HG02588 (cell line): Measurements from ENCODE around the gene FNDC4.

Source experiments
- ATAC-seq: cut with Tn5 transposase; IDR thresholded peaks from one replicate; pipeline ENCODE4 v1.9.1; 2021; ENCODE audit warnings: mild to moderate bottlenecking, moderate library complexity; ENCODE audit not compliant: unreplicated experiment

The FNDC4 gene

GRCh38 chr2:27494284-27494943 is 586 bp downstream of the FNDC4 start:
- no peak for ATAC-seq

- ATAC-seq: no peak
Measured at GRCh38 chr2:27493948-27494283, 1.1 kb downstream of the FNDC4 start.

GRCh38 chr2:27492557-27492956 is 2.4 kb downstream of the FNDC4 start:
- no peak for ATAC-seq

GRCh38 chr2:27489498-27490397 is 5.3 kb downstream of the FNDC4 start, which contains the start of gene IFT172:
Gene IFT172, minus strand, starts transcription at chr2:27489743. Its CDS starts 90 bp downstream, at chr2:27489653.
- ATAC-seq: peak; percentile 90

- ATAC-seq: no peak
Measured at GRCh38 chr2:27489118-27489497, 5.9 kb downstream of the FNDC4 start.

- no peak for ATAC-seq
Measured at GRCh38 chr2:27485496-27485895, 9.5 kb downstream of the FNDC4 start.

- ATAC-seq: no peak
Measured at GRCh38 chr2:27471961-27472360, 23.0 kb downstream of the FNDC4 start.

GRCh38 chr2:27464443-27464842 is 30.6 kb downstream of the FNDC4 start:
- ATAC-seq: no peak

GRCh38 chr2:27461118-27461517 is 33.9 kb downstream of the FNDC4 start:
- ATAC-seq: no peak

GRCh38 chr2:27453968-27454367 is 41.0 kb downstream of the FNDC4 start:
- no peak for ATAC-seq

GRCh38 chr2:27451095-27451494 is 43.9 kb downstream of the FNDC4 start:
- ATAC-seq: no peak

- ATAC-seq: no peak
Measured at GRCh38 chr2:27448381-27448780, 46.6 kb downstream of the FNDC4 start.

GRCh38 chr2:27446057-27446456 is 48.9 kb downstream of the FNDC4 start:
- ATAC-seq: no peak

GRCh38 chr2:27445615-27446014 is 49.4 kb downstream of the FNDC4 start:
- no peak for ATAC-seq

GRCh38 chr2:27445155-27445554 is 49.8 kb downstream of the FNDC4 start:
- ATAC-seq: no peak

GRCh38 chr2:27442920-27443282 is 52.1 kb downstream of the FNDC4 start:
- ATAC-seq: no peak

- ATAC-seq: no peak
Measured at GRCh38 chr2:27441958-27442919, 52.8 kb downstream of the FNDC4 start, which contains the start of gene KRTCAP3. Gene KRTCAP3, plus strand, starts transcription at chr2:27442381. Its CDS starts 32 bp downstream, at chr2:27442413.
